Loucy (cell line): ENCODE data around the gene CREG2.
"Not testable (repeated sequence)": the region's sequence is repeated elsewhere in the genome, so short reads cannot be mapped to it uniquely, and the experiment has no call there.

Source experiments
- EZH2phosphoT487 ChIP-seq: fragments of 200-600 bp; IDR thresholded peaks from 2 replicates; pipeline ENCODE4 v1.6.1; 2018; ENCODE audit warnings: antibody characterized with exemption, mild to moderate bottlenecking, moderate library complexity, borderline replicate concordance
- TF ChIP-seq, protein P1 (sequence below): fragments of 200-600 bp; sonication (generic); conservative IDR thresholded peaks from 2 replicates; pipeline ENCODE4 v1.5.1; 2014; ENCODE audit warnings: mild to moderate bottlenecking, antibody characterized with exemption, low read length

DNA sequence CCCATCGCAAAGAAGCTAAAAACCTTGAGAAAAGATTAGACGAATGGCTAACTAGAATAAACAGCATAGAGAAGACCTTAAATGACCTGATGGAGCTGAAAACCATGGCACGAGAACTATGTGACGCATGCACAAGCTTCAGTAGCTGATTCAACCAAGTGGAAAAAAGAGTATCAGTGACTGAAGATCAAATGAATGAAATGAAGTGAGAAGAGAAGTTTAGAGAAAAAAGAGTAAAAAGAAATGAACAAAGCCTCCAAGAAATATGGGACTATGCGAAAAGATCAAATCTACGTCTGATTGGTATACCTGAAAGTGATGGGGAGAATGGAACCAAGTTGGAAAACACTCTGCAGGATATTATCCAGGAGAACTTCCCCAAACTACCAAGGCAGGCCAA is 70.7 kb downstream of the CREG2 start:
- TF ChIP-seq, protein P1, sequence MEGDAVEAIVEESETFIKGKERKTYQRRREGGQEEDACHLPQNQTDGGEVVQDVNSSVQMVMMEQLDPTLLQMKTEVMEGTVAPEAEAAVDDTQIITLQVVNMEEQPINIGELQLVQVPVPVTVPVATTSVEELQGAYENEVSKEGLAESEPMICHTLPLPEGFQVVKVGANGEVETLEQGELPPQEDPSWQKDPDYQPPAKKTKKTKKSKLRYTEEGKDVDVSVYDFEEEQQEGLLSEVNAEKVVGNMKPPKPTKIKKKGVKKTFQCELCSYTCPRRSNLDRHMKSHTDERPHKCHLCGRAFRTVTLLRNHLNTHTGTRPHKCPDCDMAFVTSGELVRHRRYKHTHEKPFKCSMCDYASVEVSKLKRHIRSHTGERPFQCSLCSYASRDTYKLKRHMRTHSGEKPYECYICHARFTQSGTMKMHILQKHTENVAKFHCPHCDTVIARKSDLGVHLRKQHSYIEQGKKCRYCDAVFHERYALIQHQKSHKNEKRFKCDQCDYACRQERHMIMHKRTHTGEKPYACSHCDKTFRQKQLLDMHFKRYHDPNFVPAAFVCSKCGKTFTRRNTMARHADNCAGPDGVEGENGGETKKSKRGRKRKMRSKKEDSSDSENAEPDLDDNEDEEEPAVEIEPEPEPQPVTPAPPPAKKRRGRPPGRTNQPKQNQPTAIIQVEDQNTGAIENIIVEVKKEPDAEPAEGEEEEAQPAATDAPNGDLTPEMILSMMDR = not testable (repeated sequence)
- not testable (repeated sequence) for TF ChIP-seq EZH2phosphoT487
